Measurements from ENCODE around the gene ZDHHC14. TPM values are rescaled to one million over a fixed set of nuclear protein-coding genes. Genes with fewer than 3 reads are reported as not detected.

The ZDHHC14 gene
- total and polyA plus RNA-seq, 7 donors = 2.4 to 12.6 (median 9.6) TPM

GRCh38 chr6:157503018-157503747 lies 122.2 kb downstream of the ZDHHC14 start:
- intact Hi-C loops (cut with DNase I) = no loop called here
- H3K9me3 ChIP-seq = peaks cover 0 to 13% (median 4%) of the 10 kb centered on the region in 4 donors
- TF ChIP-seq POLR2A (IDR thresholded peaks at IDR 0.05) = no peak
- TF ChIP-seq, protein P1, sequence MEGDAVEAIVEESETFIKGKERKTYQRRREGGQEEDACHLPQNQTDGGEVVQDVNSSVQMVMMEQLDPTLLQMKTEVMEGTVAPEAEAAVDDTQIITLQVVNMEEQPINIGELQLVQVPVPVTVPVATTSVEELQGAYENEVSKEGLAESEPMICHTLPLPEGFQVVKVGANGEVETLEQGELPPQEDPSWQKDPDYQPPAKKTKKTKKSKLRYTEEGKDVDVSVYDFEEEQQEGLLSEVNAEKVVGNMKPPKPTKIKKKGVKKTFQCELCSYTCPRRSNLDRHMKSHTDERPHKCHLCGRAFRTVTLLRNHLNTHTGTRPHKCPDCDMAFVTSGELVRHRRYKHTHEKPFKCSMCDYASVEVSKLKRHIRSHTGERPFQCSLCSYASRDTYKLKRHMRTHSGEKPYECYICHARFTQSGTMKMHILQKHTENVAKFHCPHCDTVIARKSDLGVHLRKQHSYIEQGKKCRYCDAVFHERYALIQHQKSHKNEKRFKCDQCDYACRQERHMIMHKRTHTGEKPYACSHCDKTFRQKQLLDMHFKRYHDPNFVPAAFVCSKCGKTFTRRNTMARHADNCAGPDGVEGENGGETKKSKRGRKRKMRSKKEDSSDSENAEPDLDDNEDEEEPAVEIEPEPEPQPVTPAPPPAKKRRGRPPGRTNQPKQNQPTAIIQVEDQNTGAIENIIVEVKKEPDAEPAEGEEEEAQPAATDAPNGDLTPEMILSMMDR (IDR thresholded peaks at IDR 0.05) = no peak
- no peak for TF ChIP-seq POLR2AphosphoS5 (IDR thresholded peaks at IDR 0.05)
- TF ChIP-seq EP300 (IDR thresholded peaks at IDR 0.05) = no peak
- 75 to 78% methylated on average over 6 of the region's 6 CpGs for WGBS, 2 donors
- H3K4me3 ChIP-seq = no peak overlapping the region
- DNase-seq = no peak
- no peak overlapping the region for H3K27ac ChIP-seq
- no peaks in the 10 kb centered on the region for H3K4me1 ChIP-seq
- no peaks in the 10 kb centered on the region for H3K27me3 ChIP-seq
- peaks cover 0 to 5% (median 0%) of the 10 kb centered on the region in 4 donors for H3K36me3 ChIP-seq

DNA sequence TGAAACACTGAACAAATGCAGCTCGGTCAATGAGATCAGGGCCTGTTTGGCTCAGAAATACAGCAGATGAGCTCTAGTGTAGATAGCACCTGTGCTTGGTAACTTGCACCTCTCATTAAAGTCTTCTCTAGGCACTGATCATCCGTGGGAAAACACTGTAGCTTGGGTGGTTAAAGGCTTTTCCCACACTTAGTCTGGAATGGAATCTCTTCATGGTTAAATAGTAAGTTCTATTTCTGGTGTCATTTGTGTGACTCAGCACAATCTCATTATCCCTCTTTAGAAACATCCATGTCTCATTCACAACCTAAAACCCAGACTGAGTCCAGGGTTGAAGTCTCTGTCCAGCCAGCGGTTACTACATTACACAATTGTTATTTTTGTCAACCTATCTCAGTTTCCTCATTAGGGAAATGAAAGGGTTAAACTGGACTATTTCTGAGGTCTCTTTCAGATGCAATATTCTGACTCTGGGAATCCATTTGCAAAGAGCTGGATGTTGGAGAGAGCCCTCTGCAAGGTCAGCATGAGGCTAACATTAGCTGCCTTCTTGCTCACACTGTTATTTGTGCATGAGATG lies 125.0 kb downstream of the ZDHHC14 start:
- WGBS, 2 donors = 93 to 94% methylated on average over 3 of the region's 3 CpGs
- Histone ChIP-seq H3K27ac (no peak overlapping the region), H3K4me3 (no peak overlapping the region), H3K27me3 (no peaks in the 10 kb centered on the region), H3K4me1 (no peaks in the 10 kb centered on the region), H3K36me3 (peaks cover 0 to 5% (median 0%) of the 10 kb centered on the region in 4 donors), H3K9me3 (peaks cover 0 to 13% (median 4%) of the 10 kb centered on the region in 4 donors)
- TF ChIP-seq, protein P1 (IDR thresholded peaks at IDR 0.05) = no peak
- no peak for TF ChIP-seq POLR2A (IDR thresholded peaks at IDR 0.05)
- no peak for TF ChIP-seq EP300 (IDR thresholded peaks at IDR 0.05)
- TF ChIP-seq POLR2AphosphoS5 (IDR thresholded peaks at IDR 0.05) = no peak
- intact Hi-C loops (cut with DNase I) = no loop called here
- DNase-seq = no peak

GRCh38 chr6:157510323-157511188 lies 129.6 kb downstream of the ZDHHC14 start:
- H3K9me3 ChIP-seq = peaks cover 0 to 7% (median 4%) of the 10 kb centered on the region in 4 donors
- no peak for DNase-seq
- TF ChIP-seq POLR2A (IDR thresholded peaks at IDR 0.05) (no peak), POLR2AphosphoS5 (IDR thresholded peaks at IDR 0.05) (no peak), EP300 (IDR thresholded peaks at IDR 0.05) (no peak)
- TF ChIP-seq, protein P1 (IDR thresholded peaks at IDR 0.05) = no peak
- H3K27ac ChIP-seq = no peak overlapping the region
- WGBS, 2 donors = 82 to 94% methylated on average over 24 of the region's 24 CpGs
- intact Hi-C loops (cut with DNase I) = no loop called here
- no peaks in the 10 kb centered on the region for H3K27me3 ChIP-seq
- H3K4me1 ChIP-seq = no peaks in the 10 kb centered on the region
- H3K36me3 ChIP-seq = peaks cover 0 to 5% (median 0%) of the 10 kb centered on the region in 4 donors
- no peak overlapping the region for H3K4me3 ChIP-seq

GRCh38 chr6:157511682-157512381 lies 130.8 kb downstream of the ZDHHC14 start:
- Histone ChIP-seq H3K4me3 (no peak overlapping the region), H3K4me1 (no peaks in the 10 kb centered on the region), H3K27ac (no peak overlapping the region), H3K9me3 (no peaks in the 10 kb centered on the region), H3K36me3 (no peaks in the 10 kb centered on the region), H3K27me3 (no peaks in the 10 kb centered on the region)
- no peak for DNase-seq
- intact Hi-C loops (cut with DNase I) = no loop called here
- WGBS, 2 donors = 94 to 96% methylated on average over 16 of the region's 16 CpGs
- TF ChIP-seq EP300 (IDR thresholded peaks at IDR 0.05) (no peak), POLR2A (IDR thresholded peaks at IDR 0.05) (no peak), POLR2AphosphoS5 (IDR thresholded peaks at IDR 0.05) (no peak)
- TF ChIP-seq, protein P1 (IDR thresholded peaks at IDR 0.05) = no peak
